ENCODE data around the gene INTS12. TPM values are rescaled to one million over a fixed set of nuclear protein-coding genes. Genes with fewer than 3 reads are reported as not detected.

INTS12 gene
- total RNA-seq, 1 donor from 2014 or later = 19.1 TPM

Other genes starting within 250 kb of the INTS12 start
- gene PPA2, start 234.6 kb downstream of the INTS12 start, total RNA-seq = 69.0 and 79.9 TPM in 2 replicates
- gene ARHGEF38, start 156.1 kb downstream of the INTS12 start, total RNA-seq = not detected in 2 replicates
- gene GSTCD, start 95 bp upstream of the INTS12 start, total RNA-seq = 14.9 and 21.4 TPM in 2 replicates
- gene NPNT, start 186.8 kb upstream of the INTS12 start, total RNA-seq = under 0.01 and 0.11 TPM in 2 replicates

All from pulmonary artery endothelial cell (primary cell).